ENCODE results near the gene RNASE1.

- TF ChIP-seq CTCF (IDR thresholded peaks at IDR 0.05) (no peak), EP300 (IDR thresholded peaks at IDR 0.05) (no peak), POLR2A (IDR thresholded peaks at IDR 0.05) (no peak), POLR2AphosphoS5 (IDR thresholded peaks at IDR 0.05) (no peak)
Measured at GRCh38 chr14:20848316-20848954, 45.8 kb upstream of the RNASE1 start.
